Psoas muscle (tissue), 8 donors: Measurements from ENCODE around the gene RABL6. TPM values are rescaled to one million over a fixed set of nuclear protein-coding genes. Genes with fewer than 3 reads are reported as not detected.

Source experiments
- ATAC-seq, 4 donors: fragments of 200-7000 bp; cut with Tn5 transposase; one replicate each; pipeline ENCODE4 v1.9.1; 2020; ENCODE audit warnings: moderate library complexity in 3 of 4, mild to moderate bottlenecking in 2 of 4
- DNase-seq, 2 donors: peaks; one replicate each; pipeline ENCODE4 v3.0.0-alpha.2; 2020
- H3K27ac ChIP-seq: fragments of 200-600 bp; one replicate; pipeline ENCODE4 v1.8.0; 2022
- H3K27me3 ChIP-seq, 3 donors: fragments of 200-600 bp in 1 of 3; one replicate each; pipeline versions ENCODE4 v1.6.1 to v1.8.0; 2013 to 2022; ENCODE audit warnings: low read length in 2 of 3, mild to moderate bottlenecking in 2 of 3, moderate library complexity in 1 of 3; ENCODE audit not compliant: insufficient read depth in 3 of 3
- H3K36me3 ChIP-seq, 2 donors: fragments of 200-600 bp in 1 of 2; one replicate each; pipeline versions ENCODE4 v1.6.1 to v1.8.0; 2013 to 2022; ENCODE audit warnings: low read depth in 1 of 2, mild to moderate bottlenecking in 1 of 2, moderate library complexity in 1 of 2; ENCODE audit not compliant: insufficient read depth in 1 of 2
- H3K4me1 ChIP-seq: fragments of 200-600 bp; one replicate; pipeline ENCODE4 v1.8.0; 2022
- H3K4me3 ChIP-seq: fragments of 200-600 bp; one replicate; pipeline ENCODE4 v1.8.0; 2022; ENCODE audit warnings: mild to moderate bottlenecking
- H3K9me3 ChIP-seq: fragments of 200-600 bp; one replicate; pipeline ENCODE4 v1.8.0; 2022
- CTCF ChIP-seq: fragments of 200-600 bp; IDR thresholded peaks from one replicate; pipeline ENCODE4 v1.8.0; 2022; ENCODE audit warnings: antibody characterized with exemption
- WGBS, 3 donors: extraction: QIAGEN DNeasy Blood & Tissue Kit; methylation state at CpG; one replicate each; pipeline versions ENCODE4 v1.1.6 to v1.1.7; 2013; 5-methylcytosine and 5-hydroxymethylcytosine counted together
- intact Hi-C, 2 donors: fragments of 100-400 bp; cut with DNase I; formaldehyde crosslinking; loops; one replicate each; pipeline versions ENCODE4 v1.11.0 to v1.14.2; 2022
- polyA plus RNA-seq, 3 donors: library from polyadenylated mRNA; stranded (reverse); fragments of 200-250 nt; gene quantifications; one replicate each; pipeline ENCODE4 v1.2.3, GENCODE V29; 2013
- total RNA-seq, 4 donors: library from RNA; stranded (reverse); fragmentation: NEBNext Ultra II Directional in 2 of 4; extraction: Animal tissue kit (Norgen Biotek cat#: 25700) in 2 of 4; gene quantifications; one replicate each; pipeline versions ENCODE4 v1.2.1 to v1.2.4, GENCODE V29; 2021 to 2023
- donor health status: healthy with polysubstance abuse.
- donor health status: DM: no; HTN: no; CAD: no; lungs with moderate emphysema.
- donor health status: Bipolar disorder and iron deficiency.
- donor health status: healthy.
- donor health status: DM: yes; HTN: yes; CAD: no.
- donor health status: DM: no; HTN: no; CAD: no.
- donor health status: DM: no; HTN: no; CAD: no.
- donor health status: DM: yes; HTN: yes; CAD: no.

RABL6 gene
- total and polyA plus RNA-seq, 7 donors: 73.0 to 90.5 (median 82.5) TPM

DNA sequence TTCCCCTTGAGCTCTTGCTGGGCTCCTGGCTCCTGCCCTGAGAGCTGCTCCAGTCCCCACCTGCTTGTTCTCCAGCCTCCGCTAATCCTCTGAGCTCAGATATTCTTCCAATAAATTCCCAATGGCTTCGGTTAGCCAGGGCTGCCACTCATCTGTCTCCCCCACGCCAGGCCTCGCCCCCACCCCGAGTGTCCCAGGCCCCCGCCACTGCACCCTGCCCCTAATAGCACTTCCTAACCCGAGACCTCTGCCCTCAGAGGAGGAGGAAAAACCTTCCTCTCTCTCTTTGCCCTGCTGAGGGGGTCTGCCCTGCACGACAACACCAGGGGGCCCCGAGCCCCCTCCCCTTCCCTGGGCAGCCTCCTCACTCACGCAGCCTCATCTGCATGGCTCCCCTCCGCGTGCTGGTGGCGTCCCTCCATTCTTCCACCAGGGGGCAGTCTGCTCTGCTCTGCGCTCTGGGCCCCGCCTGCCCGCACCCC is 38.0 kb upstream of the RABL6 start:
- no peaks in the 10 kb centered on the region for H3K9me3 ChIP-seq
- H3K4me1 ChIP-seq: no peaks in the 10 kb centered on the region
- no peaks in the 10 kb centered on the region for H3K27me3 ChIP-seq
- ATAC-seq (peak in 2 of 4 donors; percentile 55 to 70), DNase-seq (peak in 1 of 2 donors; percentile 66)
- TF ChIP-seq CTCF: peak; percentile 27
- no peak overlapping the region for H3K4me3 ChIP-seq
- H3K27ac ChIP-seq: no peak overlapping the region
- intact Hi-C loops: no loop called here
- 5 to 9% (median 7%) methylated on average over 15 to 16 of the region's 16 CpGs for WGBS, 3 donors
- no peaks in the 10 kb centered on the region for H3K36me3 ChIP-seq

DNA sequence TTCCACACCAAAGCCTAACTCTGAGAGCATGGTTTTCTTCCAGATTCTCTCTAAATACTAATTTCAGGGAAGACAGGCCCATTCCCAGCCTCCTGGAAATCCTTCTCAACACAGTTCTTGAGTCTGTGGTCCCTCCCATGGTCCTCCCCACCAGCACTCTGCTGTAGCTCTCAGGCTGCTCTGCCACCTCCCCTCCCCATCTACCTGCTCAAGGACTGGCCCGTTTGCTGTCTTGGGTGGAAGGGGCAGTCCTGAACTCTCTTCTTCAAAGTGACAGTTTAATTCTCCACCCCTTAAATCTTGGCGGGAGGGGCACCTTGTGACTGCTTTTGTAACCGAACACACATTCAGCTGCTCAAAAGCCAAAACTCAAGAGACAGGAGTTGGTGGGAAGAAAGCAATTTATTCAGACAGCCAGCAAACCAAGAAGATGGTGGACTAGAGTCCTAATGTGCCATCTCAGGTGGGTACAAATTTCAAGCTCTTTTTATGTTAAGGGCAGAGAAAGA is 35.8 kb upstream of the RABL6 start:
- WGBS, 3 donors: 70 to 74% (median 70%) methylated on average over 3 of the region's 3 CpGs

GRCh38 chr9:136773386-136774044 is 34.2 kb upstream of the RABL6 start:
- no peaks in the 10 kb centered on the region for H3K4me1 ChIP-seq
- no peak for TF ChIP-seq CTCF
- 69 to 75% (median 73%) methylated on average over 7 of the region's 7 CpGs for WGBS, 3 donors
- H3K27ac ChIP-seq: no peak overlapping the region
- ATAC-seq (peak; percentile 61 to 75 (median 70)), DNase-seq (peak in 1 of 2 donors; percentile 60)
- H3K27me3 ChIP-seq: no peaks in the 10 kb centered on the region
- intact Hi-C loops: no loop called here
- no peaks in the 10 kb centered on the region for H3K36me3 ChIP-seq
- no peak overlapping the region for H3K4me3 ChIP-seq
- no peaks in the 10 kb centered on the region for H3K9me3 ChIP-seq

More for the DNA sequence above, 35.8 kb upstream of the RABL6 start:
- no peak overlapping the region for H3K4me3 ChIP-seq
- TF ChIP-seq CTCF: no peak
- DNase-seq (no peak), ATAC-seq (no peak)
- H3K9me3 ChIP-seq: no peaks in the 10 kb centered on the region
- H3K4me1 ChIP-seq: no peaks in the 10 kb centered on the region
- H3K36me3 ChIP-seq: no peaks in the 10 kb centered on the region
- no peak overlapping the region for H3K27ac ChIP-seq
- intact Hi-C loops: no loop called here
- H3K27me3 ChIP-seq: no peaks in the 10 kb centered on the region

GRCh38 chr9:136774416-136775045 is 33.2 kb upstream of the RABL6 start:
- intact Hi-C loops: no loop called here
- H3K4me1 ChIP-seq: no peaks in the 10 kb centered on the region
- WGBS, 3 donors: 87 to 90% (median 88%) methylated on average over 12 of the region's 12 CpGs
- H3K4me3 ChIP-seq: no peak overlapping the region
- H3K27ac ChIP-seq: no peak overlapping the region
- no peaks in the 10 kb centered on the region for H3K9me3 ChIP-seq
- H3K27me3 ChIP-seq: no peaks in the 10 kb centered on the region
- TF ChIP-seq CTCF: no peak
- no peak for DNase-seq
- no peak for ATAC-seq
- H3K36me3 ChIP-seq: no peaks in the 10 kb centered on the region
